GM12892 (cell line): Measurements from ENCODE around the gene ELL.

Experiments used
- POLR2A ChIP-seq: IDR thresholded peaks from 2 replicates; pipeline ENCODE4 v1.6.1; 2011; ENCODE audit warnings: low read depth, low read length, control low read depth
- POLR2AphosphoS5 ChIP-seq: IDR thresholded peaks from 2 replicates; pipeline ENCODE4 v1.6.1; 2011; ENCODE audit warnings: low read depth, low read length, control low read depth
- TAF1 ChIP-seq: IDR thresholded peaks from 2 replicates; pipeline ENCODE4 v1.6.1; 2011; ENCODE audit warnings: low read depth, mild to moderate bottlenecking, control low read depth, low read length, borderline replicate concordance

- no peak for TF ChIP-seq TAF1
- no peak for TF ChIP-seq POLR2A
- no peak for TF ChIP-seq POLR2AphosphoS5
Measured at GRCh38 chr19:18416778-18417249, 105.1 kb downstream of the ELL start.
